GM12878 (cell line): ENCODE data around the gene SLC17A7. TPM values are rescaled to one million over a fixed set of nuclear protein-coding genes. Genes with fewer than 3 reads are reported as not detected.

ENCODE experiments used
- ATAC-seq: fragments of 200-7000 bp; cut with Tn5 transposase; 3 replicates; pipeline ENCODE4 v1.9.1; 2020; ENCODE audit warnings: mild to moderate bottlenecking, moderate library complexity
- BruUV-seq: library from RNA; stranded (reverse); fragments of 400-500 nt; replicated peaks from 2 replicates; lab custom pipeline; 2021; lab: Mats Ljungman, UMichigan
- CTCF ChIA-PET: fragments of 300-600 bp; sonication (Branson Sonifier 250); formaldehyde crosslinking; extraction: SDS; loops from one replicate; lab custom pipeline; 2021; ENCODE audit warnings: inconsistent platforms; lab: Yijun Ruan, JAX
- POLR2A ChIA-PET: fragments of 350-600 bp; formaldehyde crosslinking; extraction: SDS; loops from one replicate; lab custom pipeline; 2021; ENCODE audit warnings: inconsistent platforms; lab: Charles Lee
- RAD21 ChIA-PET: fragments of 300-600 bp; sonication (Branson Sonifier 250); formaldehyde crosslinking; loops from one replicate; lab custom pipeline; 2023; ENCODE audit warnings: antibody characterized with exemption; ENCODE audit not compliant: unreplicated experiment; lab: Charles Lee
- SMC1A ChIA-PET: fragments of 300-600 bp; sonication (Branson Sonifier 250); formaldehyde crosslinking; loops from one replicate; lab custom pipeline; 2023; ENCODE audit not compliant: unreplicated experiment, uncharacterized antibody; lab: Charles Lee
- DNase-seq: peaks from one replicate; pipeline ENCODE4 v3.0.0-alpha.2; 2011; ENCODE audit warnings: low read depth, low spot score
- FAIRE-seq: peaks from 3 replicates; lab custom pipeline; 2011; peaks lifted over from hg19 to GRCh38; lab: Jason Lieb, UNC
- H2AFZ ChIP-seq: 2 replicates; pipeline ENCODE4 v1.6.0; 2011; ENCODE audit warnings: low read depth, low read length, control low read depth; ENCODE audit not compliant: control insufficient read depth
- H3K27ac ChIP-seq: 2 replicates; pipeline ENCODE4 v1.5.1; 2011; ENCODE audit warnings: control low read depth; ENCODE audit not compliant: control insufficient read depth, insufficient read depth
- H3K27me3 ChIP-seq, 2 experiments: replicated peaks in 1 of 2; 2 replicates each; pipeline versions ENCODE4 v1.6.0 to v1.6.1; 2011; ENCODE audit warnings: low read length in 1 of 2; ENCODE audit not compliant: control insufficient read depth in 2 of 2, insufficient read depth in 2 of 2
- H3K36me3 ChIP-seq, 2 experiments: 2 replicates each; pipeline ENCODE4 v1.5.1; 2011; ENCODE audit warnings: low read length in 1 of 2; ENCODE audit not compliant: control insufficient read depth in 2 of 2, insufficient read depth in 2 of 2
- H3K4me1 ChIP-seq: 2 replicates; pipeline ENCODE4 v1.6.1; 2011; ENCODE audit warnings: mild to moderate bottlenecking, low read length, moderate library complexity, mixed read lengths; ENCODE audit not compliant: control insufficient read depth, insufficient read depth
- H3K4me2 ChIP-seq: 2 replicates; pipeline ENCODE4 v1.6.0; 2011; ENCODE audit warnings: control low read depth; ENCODE audit not compliant: control insufficient read depth, insufficient read depth
- H3K4me3 ChIP-seq: fragments of 200-600 bp; sonication (generic); 2 replicates; pipeline ENCODE4 v1.5.1; 2016
- H3K79me2 ChIP-seq: 2 replicates; pipeline ENCODE4 v1.6.0; 2011; ENCODE audit warnings: low read length; ENCODE audit not compliant: control insufficient read depth, insufficient read depth
- H3K9ac ChIP-seq: 2 replicates; pipeline ENCODE4 v1.8.0; 2011; ENCODE audit warnings: low read length, control low read depth, mixed read lengths; ENCODE audit not compliant: control insufficient read depth, insufficient read depth
- H3K9me3 ChIP-seq: replicated peaks from 3 replicates; pipeline ENCODE4 v1.5.1; 2011; ENCODE audit warnings: mild to moderate bottlenecking, low read length; ENCODE audit not compliant: control insufficient read depth, insufficient read depth
- H4K20me1 ChIP-seq: 2 replicates; pipeline ENCODE4 v1.6.0; 2011; ENCODE audit not compliant: control insufficient read depth, insufficient read depth
- JUND ChIP-seq: IDR thresholded peaks from 2 replicates; pipeline ENCODE4 v1.6.1; 2012; ENCODE audit warnings: low read depth, mild to moderate bottlenecking, low read length, improper control_type of control experiment, moderate library complexity
- KDM1A ChIP-seq: fragments of 200-600 bp; sonication (generic); IDR thresholded peaks from 2 replicates; pipeline ENCODE4 v1.6.1; 2016; ENCODE audit warnings: borderline replicate concordance
- MEF2B ChIP-seq: fragments of 450-650 bp; IDR thresholded peaks from 2 replicates; pipeline ENCODE4 v1.6.1; 2018; ENCODE audit warnings: mild to moderate bottlenecking, moderate library complexity; ENCODE audit not compliant: partially characterized antibody, poor library complexity, severe bottlenecking
- RAD21 ChIP-seq: IDR thresholded peaks from 2 replicates; pipeline ENCODE4 v1.6.1; 2011; ENCODE audit warnings: mild to moderate bottlenecking, low read depth, low read length, moderate library complexity; ENCODE audit not compliant: insufficient read depth
- RB1 ChIP-seq: fragments of 450-650 bp; formaldehyde crosslinking; IDR thresholded peaks from 2 replicates; pipeline ENCODE4 v1.6.1; 2017; ENCODE audit warnings: mild to moderate bottlenecking, borderline replicate concordance
- SMAD5 ChIP-seq: IDR thresholded peaks from 2 replicates; pipeline ENCODE4 v1.6.1; 2016; ENCODE audit warnings: antibody characterized with exemption, low read depth
- SMC3 ChIP-seq: IDR thresholded peaks from 2 replicates; pipeline ENCODE4 v1.6.1; 2011; ENCODE audit warnings: low read length, improper control_type of control experiment, borderline replicate concordance
- SRF ChIP-seq, 2 experiments: IDR thresholded peaks; 2 replicates each; pipeline ENCODE4 v1.6.1; 2011; ENCODE audit warnings: low read depth in 2 of 2, low read length in 2 of 2, mild to moderate bottlenecking in 1 of 2, moderate library complexity in 1 of 2
- TAF1 ChIP-seq: IDR thresholded peaks from 2 replicates; pipeline ENCODE4 v1.6.1; 2011; ENCODE audit warnings: mild to moderate bottlenecking, low read depth, low read length, borderline replicate concordance
- TARDBP ChIP-seq: IDR thresholded peaks from 2 replicates; pipeline ENCODE4 v1.6.1; 2016; ENCODE audit warnings: borderline replicate concordance
- WGBS: methylation state at CpG from one replicate; pipeline ENCODE4 v1.1.6; 2016; ENCODE audit warnings: low lambda C conversion rate; ENCODE audit not compliant: insufficient replicate concordance, insufficient coverage; ENCODE audit errors: missing lambda C conversion rate; 5-methylcytosine and 5-hydroxymethylcytosine counted together
- in situ Hi-C: fragments of 300-500 bp; cut with MboI; formaldehyde crosslinking; loops from 9 replicates; pipeline ENCODE4 v1.14.3; 2018; ENCODE audit warnings: mixed read lengths
- intact Hi-C: fragments of 100-400 bp; cut with micrococcal nuclease; formaldehyde crosslinking; loops from one replicate; pipeline ENCODE4 v1.14.2; 2022; ENCODE audit not compliant: unreplicated experiment
- polyA plus RNA-seq, 11 experiments: library from polyadenylated mRNA; depleted of rRNA in 4 of 11; unstranded in 6 of 11; stranded (reverse) in 5 of 11; fragments of >200 nt; fragmentation: Nextera tagmentation in 4 of 11; fragmentation: Illumina TruSeq in 1 of 11; extraction: Ambion mirVana in 4 of 11; extraction: Trizol in 1 of 11; gene quantifications; 1 replicate in 1 of 11; 2 replicates in 10 of 11; pipeline versions ENCODE4 v1.2.1 to v1.2.3, GENCODE V29; 2011 to 2016; ENCODE audit warnings: inconsistent platforms in 2 of 11, missing spikeins in 2 of 11, low read depth in 1 of 11
- total RNA-seq, 4 experiments: library from RNA; depleted of rRNA in 3 of 4; stranded (reverse); fragments of >200 nt in 3 of 4; fragmentation: Illumina TruSeq in 1 of 4; extraction: Trizol in 1 of 4; gene quantifications; 2 replicates each; pipeline versions ENCODE4 v1.2.1 to v1.2.3, GENCODE V29; 2013 to 2021
- TF ChIP-seq, protein P1 (sequence below), 3 experiments: IDR thresholded peaks in 2 of 3; conservative IDR thresholded peaks in 1 of 3; 2 replicates each; pipeline ENCODE4 v1.5.1; 2011; ENCODE audit warnings: low read depth in 3 of 3, low read length in 3 of 3, mild to moderate bottlenecking in 3 of 3, control low read depth in 2 of 3, moderate library complexity in 2 of 3, inconsistent platforms in 1 of 3, mixed read lengths in 1 of 3; ENCODE audit not compliant: control insufficient read depth in 2 of 3, insufficient read depth in 1 of 3; ENCODE audit errors: extremely low read depth in 1 of 3
- TF ChIP-seq, protein P2 (sequence below): fragments of 150-350 bp; IDR thresholded peaks from 2 replicates; pipeline ENCODE4 v1.6.1; 2016; ENCODE audit warnings: low read depth, low read length
- TF ChIP-seq, protein P3 (sequence below): fragments of 450-650 bp; IDR thresholded peaks from 2 replicates; pipeline ENCODE4 v1.6.1; 2018; ENCODE audit warnings: mild to moderate bottlenecking, low read depth, moderate library complexity; ENCODE audit not compliant: partially characterized antibody
- TF ChIP-seq, protein P4 (sequence below): IDR thresholded peaks from 2 replicates; pipeline ENCODE4 v1.6.1; 2012; ENCODE audit warnings: low read depth, low read length, improper control_type of control experiment

SLC17A7 gene
- total and polyA plus RNA-seq, 10 of the 15 experiments (the other 5 are each of a cell fraction or from before 2014, with no cell fraction given): 0.03 to 0.24 (median 0.06) TPM; not detected in 6

DNA sequence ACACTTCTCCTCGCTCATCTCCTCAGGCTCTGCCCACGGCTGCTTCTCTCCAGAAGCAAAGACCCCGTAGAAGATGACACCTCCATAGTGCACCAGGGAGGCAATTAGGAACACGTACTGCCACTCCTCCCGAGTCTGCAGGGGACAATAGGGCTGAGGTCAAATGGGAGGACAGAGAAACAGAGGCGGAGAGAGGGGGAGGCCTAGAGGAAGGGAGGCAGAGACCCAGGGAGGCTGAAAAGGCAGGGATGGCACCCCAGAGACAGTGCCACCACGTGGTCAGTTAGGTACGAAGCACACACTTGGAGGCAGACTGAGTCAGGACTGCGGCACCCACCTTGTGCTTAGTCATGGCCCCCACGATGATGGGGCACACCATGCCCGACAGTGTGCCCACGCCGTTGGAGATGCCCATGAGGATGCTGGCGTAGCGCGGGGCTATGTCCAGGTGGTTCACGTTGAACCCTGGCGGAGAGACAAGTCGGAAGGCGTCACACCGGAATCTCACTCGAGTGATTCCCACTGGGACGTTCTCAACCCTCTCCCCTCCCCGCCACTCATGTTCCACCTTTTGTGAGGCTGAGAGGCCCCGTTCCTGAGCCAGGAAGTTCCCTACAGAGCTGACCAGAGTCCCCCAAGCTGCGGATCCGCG, 10.5 kb downstream of the SLC17A7 start:
- in situ Hi-C loops (no loop called here), intact Hi-C loops (loop anchor here (1.0 kb wide), 1 partner anchor 39 kb away; no protein-coding TSS in a partner anchor)
- Histone ChIP-seq H3K27me3 (peaks cover 8 to 18% of the 10 kb centered on the region in 2 experiments), H3K4me1 (no peaks in the 10 kb centered on the region; the same call in 1 of the 2 replicates), H3K27ac (no peak overlapping the region), H2AFZ (no peak overlapping the region), H3K36me3 (no peaks in the 10 kb centered on the region), H3K9me3 (no peaks in the 10 kb centered on the region), H3K4me3 (no peak overlapping the region), H3K9ac (no peak overlapping the region), H3K4me2 (no peak overlapping the region), H3K79me2 (no peaks in the 10 kb centered on the region), H4K20me1 (no peaks in the 10 kb centered on the region)
- 48% methylated on average over 24 of the region's 28 CpGs for WGBS
- no TSS peak for BruUV-seq
- ATAC-seq: peak; percentile 66
- FAIRE-seq: no peak
- ChIA-PET SMC1A (interaction anchor here (1.2 to 1.3 kb wide), 2 partner anchors 14 to 39 kb away, joined by 3 read pairs; no protein-coding TSS in a partner anchor), CTCF (interaction anchor here (1.0 to 1.9 kb wide), 6 partner anchors 9 to 97 kb away, joined by 3 to 6 read pairs (median 4); no protein-coding TSS in a partner anchor), POLR2A (no interaction called here), RAD21 (interaction anchor here (1.2 kb wide), 1 partner anchor 27 kb away, joined by 3 read pairs; no protein-coding TSS in a partner anchor)
- DNase-seq: no peak
- TF ChIP-seq JUND: no peak
- no peak for TF ChIP-seq RB1
- TF ChIP-seq, protein P1, sequence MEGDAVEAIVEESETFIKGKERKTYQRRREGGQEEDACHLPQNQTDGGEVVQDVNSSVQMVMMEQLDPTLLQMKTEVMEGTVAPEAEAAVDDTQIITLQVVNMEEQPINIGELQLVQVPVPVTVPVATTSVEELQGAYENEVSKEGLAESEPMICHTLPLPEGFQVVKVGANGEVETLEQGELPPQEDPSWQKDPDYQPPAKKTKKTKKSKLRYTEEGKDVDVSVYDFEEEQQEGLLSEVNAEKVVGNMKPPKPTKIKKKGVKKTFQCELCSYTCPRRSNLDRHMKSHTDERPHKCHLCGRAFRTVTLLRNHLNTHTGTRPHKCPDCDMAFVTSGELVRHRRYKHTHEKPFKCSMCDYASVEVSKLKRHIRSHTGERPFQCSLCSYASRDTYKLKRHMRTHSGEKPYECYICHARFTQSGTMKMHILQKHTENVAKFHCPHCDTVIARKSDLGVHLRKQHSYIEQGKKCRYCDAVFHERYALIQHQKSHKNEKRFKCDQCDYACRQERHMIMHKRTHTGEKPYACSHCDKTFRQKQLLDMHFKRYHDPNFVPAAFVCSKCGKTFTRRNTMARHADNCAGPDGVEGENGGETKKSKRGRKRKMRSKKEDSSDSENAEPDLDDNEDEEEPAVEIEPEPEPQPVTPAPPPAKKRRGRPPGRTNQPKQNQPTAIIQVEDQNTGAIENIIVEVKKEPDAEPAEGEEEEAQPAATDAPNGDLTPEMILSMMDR (IDR thresholded peaks at IDR 0.05 in 2 of 3, conservative IDR thresholded peaks at IDR 0.05 in 1 of 3; ENCODE audit: control insufficient read depth in 2 of 3, extremely low read depth in 1 of 3, insufficient read depth in 1 of 3, low read depth in 3 of 3, low read length in 3 of 3): peak; percentile 36 to 45 (median 39); a peak in 5 of 6 replicates
- TF ChIP-seq TAF1: no peak
- TF ChIP-seq, protein P2, sequence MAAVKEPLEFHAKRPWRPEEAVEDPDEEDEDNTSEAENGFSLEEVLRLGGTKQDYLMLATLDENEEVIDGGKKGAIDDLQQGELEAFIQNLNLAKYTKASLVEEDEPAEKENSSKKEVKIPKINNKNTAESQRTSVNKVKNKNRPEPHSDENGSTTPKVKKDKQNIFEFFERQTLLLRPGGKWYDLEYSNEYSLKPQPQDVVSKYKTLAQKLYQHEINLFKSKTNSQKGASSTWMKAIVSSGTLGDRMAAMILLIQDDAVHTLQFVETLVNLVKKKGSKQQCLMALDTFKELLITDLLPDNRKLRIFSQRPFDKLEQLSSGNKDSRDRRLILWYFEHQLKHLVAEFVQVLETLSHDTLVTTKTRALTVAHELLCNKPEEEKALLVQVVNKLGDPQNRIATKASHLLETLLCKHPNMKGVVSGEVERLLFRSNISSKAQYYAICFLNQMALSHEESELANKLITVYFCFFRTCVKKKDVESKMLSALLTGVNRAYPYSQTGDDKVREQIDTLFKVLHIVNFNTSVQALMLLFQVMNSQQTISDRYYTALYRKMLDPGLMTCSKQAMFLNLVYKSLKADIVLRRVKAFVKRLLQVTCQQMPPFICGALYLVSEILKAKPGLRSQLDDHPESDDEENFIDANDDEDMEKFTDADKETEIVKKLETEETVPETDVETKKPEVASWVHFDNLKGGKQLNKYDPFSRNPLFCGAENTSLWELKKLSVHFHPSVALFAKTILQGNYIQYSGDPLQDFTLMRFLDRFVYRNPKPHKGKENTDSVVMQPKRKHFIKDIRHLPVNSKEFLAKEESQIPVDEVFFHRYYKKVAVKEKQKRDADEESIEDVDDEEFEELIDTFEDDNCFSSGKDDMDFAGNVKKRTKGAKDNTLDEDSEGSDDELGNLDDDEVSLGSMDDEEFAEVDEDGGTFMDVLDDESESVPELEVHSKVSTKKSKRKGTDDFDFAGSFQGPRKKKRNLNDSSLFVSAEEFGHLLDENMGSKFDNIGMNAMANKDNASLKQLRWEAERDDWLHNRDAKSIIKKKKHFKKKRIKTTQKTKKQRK: no peak
- no peak for TF ChIP-seq MEF2B
- TF ChIP-seq KDM1A: no peak
- 0 out of 2 replicates have a peak, but pooled peaks have one; percentile 22 for TF ChIP-seq RAD21
- no peak for TF ChIP-seq SMAD5
- TF ChIP-seq, protein P3, sequence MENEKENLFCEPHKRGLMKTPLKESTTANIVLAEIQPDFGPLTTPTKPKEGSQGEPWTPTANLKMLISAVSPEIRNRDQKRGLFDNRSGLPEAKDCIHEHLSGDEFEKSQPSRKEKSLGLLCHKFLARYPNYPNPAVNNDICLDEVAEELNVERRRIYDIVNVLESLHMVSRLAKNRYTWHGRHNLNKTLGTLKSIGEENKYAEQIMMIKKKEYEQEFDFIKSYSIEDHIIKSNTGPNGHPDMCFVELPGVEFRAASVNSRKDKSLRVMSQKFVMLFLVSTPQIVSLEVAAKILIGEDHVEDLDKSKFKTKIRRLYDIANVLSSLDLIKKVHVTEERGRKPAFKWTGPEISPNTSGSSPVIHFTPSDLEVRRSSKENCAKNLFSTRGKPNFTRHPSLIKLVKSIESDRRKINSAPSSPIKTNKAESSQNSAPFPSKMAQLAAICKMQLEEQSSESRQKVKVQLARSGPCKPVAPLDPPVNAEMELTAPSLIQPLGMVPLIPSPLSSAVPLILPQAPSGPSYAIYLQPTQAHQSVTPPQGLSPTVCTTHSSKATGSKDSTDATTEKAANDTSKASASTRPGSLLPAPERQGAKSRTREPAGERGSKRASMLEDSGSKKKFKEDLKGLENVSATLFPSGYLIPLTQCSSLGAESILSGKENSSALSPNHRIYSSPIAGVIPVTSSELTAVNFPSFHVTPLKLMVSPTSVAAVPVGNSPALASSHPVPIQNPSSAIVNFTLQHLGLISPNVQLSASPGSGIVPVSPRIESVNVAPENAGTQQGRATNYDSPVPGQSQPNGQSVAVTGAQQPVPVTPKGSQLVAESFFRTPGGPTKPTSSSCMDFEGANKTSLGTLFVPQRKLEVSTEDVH: no peak
- TF ChIP-seq, protein P4, sequence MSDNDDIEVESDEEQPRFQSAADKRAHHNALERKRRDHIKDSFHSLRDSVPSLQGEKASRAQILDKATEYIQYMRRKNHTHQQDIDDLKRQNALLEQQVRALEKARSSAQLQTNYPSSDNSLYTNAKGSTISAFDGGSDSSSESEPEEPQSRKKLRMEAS: no peak
- TF ChIP-seq SRF (IDR thresholded peaks at IDR 0.05; ENCODE audit: low read depth in 2 of 2, low read length in 2 of 2): no peak
- no peak for TF ChIP-seq TARDBP
- TF ChIP-seq SMC3: peak; percentile 44; the same call in 1 of the 2 replicates
